ENCODE measurements around the gene ACSF3.
"Not testable (repeated sequence)": the region's sequence is repeated elsewhere in the genome, so short reads cannot be mapped to it uniquely, and the experiment has no call there.

ACSF3 gene

GRCh38 chr16:89073346-89074071, 20.1 kb upstream of the ACSF3 start:
- Histone ChIP-seq H3K27ac (ENCODE audit: low read depth, low read length) (no peak overlapping the region), H3K4me3 (ENCODE audit: low read depth in 1 of 2, low read length in 2 of 2) (no peak overlapping the region), H3K36me3 (ENCODE audit: control insufficient read depth in 1 of 2, insufficient read depth in 2 of 2, low read length in 2 of 2) (no peaks in the 10 kb centered on the region), H3K9me3 (ENCODE audit: control insufficient read depth in 1 of 2, low read length in 2 of 2) (peaks cover 11 to 12% of the 10 kb centered on the region in 2 donors), H3K27me3 (ENCODE audit: control insufficient read depth in 1 of 2, insufficient read depth in 2 of 2, low read length in 2 of 2) (peaks cover 0 to 9% of the 10 kb centered on the region in 2 donors), H3K9ac (ENCODE audit: low read depth in 1 of 2, low read length in 2 of 2) (no peak overlapping the region), H3K4me1 (ENCODE audit: control insufficient read depth in 1 of 2, insufficient read depth in 2 of 2, low read length in 2 of 2) (no peaks in the 10 kb centered on the region)

- H3K27ac ChIP-seq (ENCODE audit: low read depth, low read length); H3K4me1 ChIP-seq (ENCODE audit: control insufficient read depth in 1 of 2, insufficient read depth in 2 of 2, low read length in 2 of 2); H3K36me3 ChIP-seq (ENCODE audit: control insufficient read depth in 1 of 2, insufficient read depth in 2 of 2, low read length in 2 of 2); H3K9ac ChIP-seq (ENCODE audit: low read depth in 1 of 2, low read length in 2 of 2); H3K4me3 ChIP-seq (ENCODE audit: low read depth in 1 of 2, low read length in 2 of 2); H3K27me3 ChIP-seq (ENCODE audit: control insufficient read depth in 1 of 2, insufficient read depth in 2 of 2, low read length in 2 of 2): not testable (repeated sequence)
- peaks cover 11 to 12% of the 10 kb centered on the region in 2 donors for H3K9me3 ChIP-seq (ENCODE audit: control insufficient read depth in 1 of 2, low read length in 2 of 2)
These were observed 19.5 kb upstream of the ACSF3 start for GRCh38 chr16:89074072-89074674.

- Histone ChIP-seq H3K27ac (ENCODE audit: low read depth, low read length) (no peak overlapping the region), H3K4me1 (ENCODE audit: control insufficient read depth in 1 of 2, insufficient read depth in 2 of 2, low read length in 2 of 2) (no peaks in the 10 kb centered on the region), H3K4me3 (ENCODE audit: low read depth in 1 of 2, low read length in 2 of 2) (no peak overlapping the region), H3K36me3 (ENCODE audit: control insufficient read depth in 1 of 2, insufficient read depth in 2 of 2, low read length in 2 of 2) (no peaks in the 10 kb centered on the region), H3K9ac (ENCODE audit: low read depth in 1 of 2, low read length in 2 of 2) (no peak overlapping the region), H3K27me3 (ENCODE audit: control insufficient read depth in 1 of 2, insufficient read depth in 2 of 2, low read length in 2 of 2) (peaks cover 0 to 9% of the 10 kb centered on the region in 2 donors), H3K9me3 (ENCODE audit: control insufficient read depth in 1 of 2, low read length in 2 of 2) (peaks cover 11 to 12% of the 10 kb centered on the region in 2 donors)
These were observed 18.6 kb upstream of the ACSF3 start for GRCh38 chr16:89074803-89075688.

- Histone ChIP-seq H3K27me3 (ENCODE audit: control insufficient read depth in 1 of 2, insufficient read depth in 2 of 2, low read length in 2 of 2) (peaks cover 0 to 9% of the 10 kb centered on the region in 2 donors), H3K9me3 (ENCODE audit: control insufficient read depth in 1 of 2, low read length in 2 of 2) (peaks cover 11 to 12% of the 10 kb centered on the region in 2 donors), H3K36me3 (ENCODE audit: control insufficient read depth in 1 of 2, insufficient read depth in 2 of 2, low read length in 2 of 2) (no peaks in the 10 kb centered on the region), H3K27ac (ENCODE audit: low read depth, low read length) (no peak overlapping the region), H3K9ac (ENCODE audit: low read depth in 1 of 2, low read length in 2 of 2) (no peak overlapping the region), H3K4me1 (ENCODE audit: control insufficient read depth in 1 of 2, insufficient read depth in 2 of 2, low read length in 2 of 2) (no peaks in the 10 kb centered on the region), H3K4me3 (ENCODE audit: low read depth in 1 of 2, low read length in 2 of 2) (no peak overlapping the region)
These were observed 17.5 kb upstream of the ACSF3 start for GRCh38 chr16:89076159-89076558.

GRCh38 chr16:89077076-89077475, 16.6 kb upstream of the ACSF3 start:
- Histone ChIP-seq H3K27ac (ENCODE audit: low read depth, low read length) (no peak overlapping the region), H3K27me3 (ENCODE audit: control insufficient read depth in 1 of 2, insufficient read depth in 2 of 2, low read length in 2 of 2) (peaks cover 0 to under 1% of the 10 kb centered on the region in 2 donors), H3K9me3 (ENCODE audit: control insufficient read depth in 1 of 2, low read length in 2 of 2) (peaks cover 11 to 12% of the 10 kb centered on the region in 2 donors), H3K36me3 (ENCODE audit: control insufficient read depth in 1 of 2, insufficient read depth in 2 of 2, low read length in 2 of 2) (no peaks in the 10 kb centered on the region), H3K4me3 (ENCODE audit: low read depth in 1 of 2, low read length in 2 of 2) (no peak overlapping the region), H3K9ac (ENCODE audit: low read depth in 1 of 2, low read length in 2 of 2) (no peak overlapping the region), H3K4me1 (ENCODE audit: control insufficient read depth in 1 of 2, insufficient read depth in 2 of 2, low read length in 2 of 2) (no peaks in the 10 kb centered on the region)

- peaks cover 11 to 12% of the 10 kb centered on the region in 2 donors for H3K9me3 ChIP-seq (ENCODE audit: control insufficient read depth in 1 of 2, low read length in 2 of 2)
- H3K9ac ChIP-seq (ENCODE audit: low read depth in 1 of 2, low read length in 2 of 2) = no peak overlapping the region
- no peaks in the 10 kb centered on the region for H3K36me3 ChIP-seq (ENCODE audit: control insufficient read depth in 1 of 2, insufficient read depth in 2 of 2, low read length in 2 of 2)
- H3K27ac ChIP-seq (ENCODE audit: low read depth, low read length) = no peak overlapping the region
- H3K4me1 ChIP-seq (ENCODE audit: control insufficient read depth in 1 of 2, insufficient read depth in 2 of 2, low read length in 2 of 2) = no peaks in the 10 kb centered on the region
- no peaks in the 10 kb centered on the region for H3K27me3 ChIP-seq (ENCODE audit: control insufficient read depth in 1 of 2, insufficient read depth in 2 of 2, low read length in 2 of 2)
- H3K4me3 ChIP-seq (ENCODE audit: low read depth in 1 of 2, low read length in 2 of 2) = no peak overlapping the region
These were observed 15.5 kb upstream of the ACSF3 start for GRCh38 chr16:89078172-89078571.

GRCh38 chr16:89079434-89079980, 14.1 kb upstream of the ACSF3 start:
- H3K4me1 ChIP-seq (ENCODE audit: control insufficient read depth in 1 of 2, insufficient read depth in 2 of 2, low read length in 2 of 2) = peaks cover 0 to 3% of the 10 kb centered on the region in 2 donors
- H3K4me3 ChIP-seq (ENCODE audit: low read depth in 1 of 2, low read length in 2 of 2) = no peak overlapping the region
- no peaks in the 10 kb centered on the region for H3K36me3 ChIP-seq (ENCODE audit: control insufficient read depth in 1 of 2, insufficient read depth in 2 of 2, low read length in 2 of 2)
- no peak overlapping the region for H3K27ac ChIP-seq (ENCODE audit: low read depth, low read length)
- peaks cover 4 to 6% of the 10 kb centered on the region in 2 donors for H3K9me3 ChIP-seq (ENCODE audit: control insufficient read depth in 1 of 2, low read length in 2 of 2)
- no peaks in the 10 kb centered on the region for H3K27me3 ChIP-seq (ENCODE audit: control insufficient read depth in 1 of 2, insufficient read depth in 2 of 2, low read length in 2 of 2)
- H3K9ac ChIP-seq (ENCODE audit: low read depth in 1 of 2, low read length in 2 of 2) = no peak overlapping the region

GRCh38 chr16:89080196-89080853, 13.3 kb upstream of the ACSF3 start:
- Histone ChIP-seq H3K36me3 (ENCODE audit: control insufficient read depth in 1 of 2, insufficient read depth in 2 of 2, low read length in 2 of 2) (no peaks in the 10 kb centered on the region), H3K27ac (ENCODE audit: low read depth, low read length) (no peak overlapping the region), H3K9me3 (ENCODE audit: control insufficient read depth in 1 of 2, low read length in 2 of 2) (peaks cover under 1 to 4% of the 10 kb centered on the region in 2 donors), H3K4me3 (ENCODE audit: low read depth in 1 of 2, low read length in 2 of 2) (no peak overlapping the region), H3K27me3 (ENCODE audit: control insufficient read depth in 1 of 2, insufficient read depth in 2 of 2, low read length in 2 of 2) (no peaks in the 10 kb centered on the region), H3K9ac (ENCODE audit: low read depth in 1 of 2, low read length in 2 of 2) (no peak overlapping the region), H3K4me1 (ENCODE audit: control insufficient read depth in 1 of 2, insufficient read depth in 2 of 2, low read length in 2 of 2) (peaks cover 5 to 8% of the 10 kb centered on the region in 2 donors)

GRCh38 chr16:89081556-89081955, 12.1 kb upstream of the ACSF3 start:
- no peaks in the 10 kb centered on the region for H3K9me3 ChIP-seq (ENCODE audit: control insufficient read depth in 1 of 2, low read length in 2 of 2)
- no peak overlapping the region for H3K27ac ChIP-seq (ENCODE audit: low read depth, low read length)

More at GRCh38 chr16:89081556-89081955, 12.1 kb upstream of the ACSF3 start:
- H3K4me3 ChIP-seq (ENCODE audit: low read depth in 1 of 2, low read length in 2 of 2) = no peak overlapping the region
- H3K27me3 ChIP-seq (ENCODE audit: control insufficient read depth in 1 of 2, insufficient read depth in 2 of 2, low read length in 2 of 2) = peaks cover 5 to 6% of the 10 kb centered on the region in 2 donors
- no peaks in the 10 kb centered on the region for H3K36me3 ChIP-seq (ENCODE audit: control insufficient read depth in 1 of 2, insufficient read depth in 2 of 2, low read length in 2 of 2)
- peaks cover 5 to 8% of the 10 kb centered on the region in 2 donors for H3K4me1 ChIP-seq (ENCODE audit: control insufficient read depth in 1 of 2, insufficient read depth in 2 of 2, low read length in 2 of 2)
- H3K9ac ChIP-seq (ENCODE audit: low read depth in 1 of 2, low read length in 2 of 2) = no peak overlapping the region

Data from duodenal mucosa (tissue), 2 donors.